ENCODE data around the gene EMILIN2. TPM values are rescaled to one million over a fixed set of nuclear protein-coding genes. Genes with fewer than 3 reads are reported as not detected.

The EMILIN2 gene
- total RNA-seq, 1 donor from 2014 or later, result 29.6 TPM

GRCh38 chr18:2821695-2822094 lies 25.1 kb upstream of the EMILIN2 start:
- Histone ChIP-seq H3K9ac (ENCODE audit: low read length) (no peak overlapping the region), H3K27ac (ENCODE audit: low read depth, low read length) (no peak overlapping the region), H3K27me3 (ENCODE audit: insufficient read depth, low read length) (no peaks in the 10 kb centered on the region), H3K79me2 (ENCODE audit: insufficient read depth, low read length) (no peaks in the 10 kb centered on the region), H3K36me3 (ENCODE audit: insufficient read depth, low read length) (no peaks in the 10 kb centered on the region), H3K9me3 (ENCODE audit: insufficient read depth, low read depth, low read length) (no peaks in the 10 kb centered on the region), H4K20me1 (ENCODE audit: insufficient read depth, low read length) (no peaks in the 10 kb centered on the region), H3K4me2 (ENCODE audit: low read length) (no peak overlapping the region), H3K4me1 (ENCODE audit: insufficient read depth, low read length) (no peaks in the 10 kb centered on the region), H3K4me3 (ENCODE audit: insufficient read depth, low read depth, low read length) (no peak overlapping the region), H2AFZ (ENCODE audit: low read depth, low read length) (no peak overlapping the region)
- Mint-ChIP-seq H3K9me3 (ENCODE audit: unreplicated experiment) (peaks cover 7% of the 10 kb centered on the region), H3K27me3 (ENCODE audit: low read depth, unreplicated experiment) (no peaks in the 10 kb centered on the region), H3K4me1 (ENCODE audit: low read depth, unreplicated experiment) (no peaks in the 10 kb centered on the region), H3K36me3 (ENCODE audit: low read depth, unreplicated experiment) (no peaks in the 10 kb centered on the region), H3K4me3 (ENCODE audit: unreplicated experiment) (no peak overlapping the region), H3K27ac (ENCODE audit: unreplicated experiment) (no peak overlapping the region)
- DNase-seq (ENCODE audit: low read depth) (no peak), FAIRE-seq (no peak)
- no peak for TF ChIP-seq CTCF (IDR thresholded peaks at IDR 0.05; ENCODE audit: insufficient read depth, low read depth, low read length)
- TF ChIP-seq EZH2 (IDR thresholded peaks at IDR 0.05; ENCODE audit: insufficient read depth, low read length), result no peak

GRCh38 chr18:2822213-2822921 lies 24.4 kb upstream of the EMILIN2 start:
- no peaks in the 10 kb centered on the region for H3K4me1 Mint-ChIP-seq (ENCODE audit: low read depth, unreplicated experiment)
- H4K20me1 ChIP-seq (ENCODE audit: insufficient read depth, low read length), result no peaks in the 10 kb centered on the region
- no peaks in the 10 kb centered on the region for H3K79me2 ChIP-seq (ENCODE audit: insufficient read depth, low read length)
- no peaks in the 10 kb centered on the region for H3K27me3 ChIP-seq (ENCODE audit: insufficient read depth, low read length)
- H3K9ac ChIP-seq (ENCODE audit: low read length), result no peak overlapping the region
- H3K9me3 ChIP-seq (ENCODE audit: insufficient read depth, low read depth, low read length), result no peaks in the 10 kb centered on the region
- no peak overlapping the region for H3K4me3 ChIP-seq (ENCODE audit: insufficient read depth, low read depth, low read length)
- DNase-seq (ENCODE audit: low read depth) (no peak), FAIRE-seq (no peak)
- no peaks in the 10 kb centered on the region for H3K4me1 ChIP-seq (ENCODE audit: insufficient read depth, low read length)
- H3K27me3 Mint-ChIP-seq (ENCODE audit: low read depth, unreplicated experiment), result no peaks in the 10 kb centered on the region
- no peak overlapping the region for H3K4me3 Mint-ChIP-seq (ENCODE audit: unreplicated experiment)
- H3K36me3 ChIP-seq (ENCODE audit: insufficient read depth, low read length), result no peaks in the 10 kb centered on the region
- H3K4me2 ChIP-seq (ENCODE audit: low read length), result no peak overlapping the region
- peaks cover 7% of the 10 kb centered on the region for H3K9me3 Mint-ChIP-seq (ENCODE audit: unreplicated experiment)
- no peak overlapping the region for H3K27ac ChIP-seq (ENCODE audit: low read depth, low read length)
- no peak for TF ChIP-seq CTCF (IDR thresholded peaks at IDR 0.05; ENCODE audit: insufficient read depth, low read depth, low read length)
- TF ChIP-seq EZH2 (IDR thresholded peaks at IDR 0.05; ENCODE audit: insufficient read depth, low read length), result no peak
- no peak overlapping the region for H2AFZ ChIP-seq (ENCODE audit: low read depth, low read length)
- H3K36me3 Mint-ChIP-seq (ENCODE audit: low read depth, unreplicated experiment), result no peaks in the 10 kb centered on the region
- no peak overlapping the region for H3K27ac Mint-ChIP-seq (ENCODE audit: unreplicated experiment)

- TF ChIP-seq CTCF (IDR thresholded peaks at IDR 0.05; ENCODE audit: insufficient read depth, low read depth, low read length) (no peak), EZH2 (IDR thresholded peaks at IDR 0.05; ENCODE audit: insufficient read depth, low read length) (no peak)
- Histone ChIP-seq H3K9me3 (ENCODE audit: insufficient read depth, low read depth, low read length) (no peaks in the 10 kb centered on the region), H3K27me3 (ENCODE audit: insufficient read depth, low read length) (no peaks in the 10 kb centered on the region), H3K9ac (ENCODE audit: low read length) (no peak overlapping the region), H4K20me1 (ENCODE audit: insufficient read depth, low read length) (no peaks in the 10 kb centered on the region), H3K4me1 (ENCODE audit: insufficient read depth, low read length) (no peaks in the 10 kb centered on the region), H3K79me2 (ENCODE audit: insufficient read depth, low read length) (no peaks in the 10 kb centered on the region), H3K36me3 (ENCODE audit: insufficient read depth, low read length) (no peaks in the 10 kb centered on the region), H3K27ac (ENCODE audit: low read depth, low read length) (no peak overlapping the region), H2AFZ (ENCODE audit: low read depth, low read length) (no peak overlapping the region), H3K4me2 (ENCODE audit: low read length) (no peak overlapping the region), H3K4me3 (ENCODE audit: insufficient read depth, low read depth, low read length) (no peak overlapping the region)
- no peak overlapping the region for H3K27ac Mint-ChIP-seq (ENCODE audit: unreplicated experiment)
- peaks cover 7% of the 10 kb centered on the region for H3K9me3 Mint-ChIP-seq (ENCODE audit: unreplicated experiment)
- no peak for FAIRE-seq
- H3K27me3 Mint-ChIP-seq (ENCODE audit: low read depth, unreplicated experiment), result no peaks in the 10 kb centered on the region
- no peak for DNase-seq (ENCODE audit: low read depth)
- H3K4me1 Mint-ChIP-seq (ENCODE audit: low read depth, unreplicated experiment), result no peaks in the 10 kb centered on the region
- no peak overlapping the region for H3K4me3 Mint-ChIP-seq (ENCODE audit: unreplicated experiment)
- no peaks in the 10 kb centered on the region for H3K36me3 Mint-ChIP-seq (ENCODE audit: low read depth, unreplicated experiment)
These were observed 23.6 kb upstream of the EMILIN2 start for GRCh38 chr18:2823202-2823601.

All from astrocyte (in vitro differentiated cells and primary cell).